Inflammatory macrophage treated with lipopolysaccharide for 1 hour (primary cell): Measurements from ENCODE around the gene TASL.
"Not testable (repeated sequence)": the region's sequence is repeated elsewhere in the genome, so short reads cannot be mapped to it uniquely, and the experiment has no call there.

Experiments
- DNase-seq, 2 donors: peaks; one replicate each; pipeline ENCODE4 v3.0.0-alpha.2; 2020 to 2022

TASL gene

DNA sequence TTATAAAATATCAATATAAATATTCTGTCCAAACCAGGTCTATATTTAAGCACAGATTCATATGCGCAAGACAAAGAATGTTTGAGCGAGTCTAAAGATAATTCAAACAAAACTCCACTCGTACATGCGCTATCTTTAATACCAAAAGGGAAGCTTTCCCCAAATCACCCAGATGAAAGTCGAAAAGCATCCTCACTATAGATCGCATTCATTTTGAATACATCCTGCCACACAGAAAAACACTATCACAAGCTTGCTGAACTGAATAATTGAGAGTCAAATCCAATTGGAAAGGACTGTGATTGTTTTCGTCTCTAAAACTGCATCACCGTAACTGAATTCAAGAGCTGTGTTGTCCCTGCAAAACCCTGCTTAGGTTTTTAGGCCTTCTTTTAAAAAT, 685 bp downstream of the TASL start:
- DNase-seq = no peak

GRCh38 chrX:30573125-30573524, 4.4 kb downstream of the TASL start:
- DNase-seq = no peak

GRCh38 chrX:30572678-30573077, 4.9 kb downstream of the TASL start:
- no peak for DNase-seq

DNA sequence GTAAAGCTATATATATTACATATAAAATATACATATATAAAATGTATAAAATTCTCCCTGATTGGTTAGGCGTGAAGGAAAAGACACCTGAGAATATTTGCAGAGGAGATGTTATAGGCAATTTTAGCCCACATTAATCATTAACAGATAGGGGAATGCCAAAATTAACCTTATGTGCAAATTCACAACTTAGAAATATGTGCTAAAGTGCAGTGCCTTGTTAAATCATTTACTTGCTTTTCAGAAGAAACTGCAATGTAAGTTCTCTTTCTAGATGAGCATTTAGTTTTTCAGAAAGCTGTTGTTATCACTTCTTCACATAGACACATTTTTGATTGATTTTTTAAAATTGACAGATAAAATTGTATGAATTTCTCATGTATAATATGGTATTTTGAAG, 5.6 kb downstream of the TASL start:
- DNase-seq = no peak

- peak in 1 of 2 donors; percentile 65 for DNase-seq
Observed at GRCh38 chrX:30570505-30570904, 7.1 kb downstream of the TASL start.

GRCh38 chrX:30568136-30568535, 9.4 kb downstream of the TASL start:
- no peak for DNase-seq

DNA sequence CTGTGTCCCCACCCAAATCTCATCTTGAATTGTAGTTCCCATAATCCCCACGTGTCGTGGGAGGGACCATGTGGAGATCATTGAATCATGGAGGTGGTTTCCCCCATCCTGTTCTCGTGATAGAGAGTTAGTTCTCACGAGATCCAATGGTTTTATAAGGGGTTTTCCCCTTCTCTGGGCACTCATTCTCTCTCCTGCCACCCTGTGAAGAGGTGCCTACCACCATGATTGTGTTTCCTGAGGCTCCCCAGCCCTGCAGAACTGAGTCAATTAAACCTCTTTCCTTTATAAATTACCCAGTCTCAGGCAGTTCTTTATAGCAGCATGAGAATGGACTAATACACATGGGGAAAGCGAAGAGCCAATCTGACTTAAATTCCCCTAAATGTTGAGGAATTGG, 14.5 kb downstream of the TASL start:
- DNase-seq = not testable (repeated sequence)

- DNase-seq = no peak
Observed at GRCh38 chrX:30561191-30561590, 16.4 kb downstream of the TASL start.

- no peak for DNase-seq
Observed at GRCh38 chrX:30538271-30538670, 39.3 kb downstream of the TASL start.

- DNase-seq = no peak
Observed at GRCh38 chrX:30533835-30534234, 43.7 kb downstream of the TASL start.

- peak; percentile 36 to 44 for DNase-seq
Observed at GRCh38 chrX:30533266-30533665, 44.3 kb downstream of the TASL start.

GRCh38 chrX:30530606-30531005, 47.0 kb downstream of the TASL start:
- peak; percentile 8 to 47 for DNase-seq

DNA sequence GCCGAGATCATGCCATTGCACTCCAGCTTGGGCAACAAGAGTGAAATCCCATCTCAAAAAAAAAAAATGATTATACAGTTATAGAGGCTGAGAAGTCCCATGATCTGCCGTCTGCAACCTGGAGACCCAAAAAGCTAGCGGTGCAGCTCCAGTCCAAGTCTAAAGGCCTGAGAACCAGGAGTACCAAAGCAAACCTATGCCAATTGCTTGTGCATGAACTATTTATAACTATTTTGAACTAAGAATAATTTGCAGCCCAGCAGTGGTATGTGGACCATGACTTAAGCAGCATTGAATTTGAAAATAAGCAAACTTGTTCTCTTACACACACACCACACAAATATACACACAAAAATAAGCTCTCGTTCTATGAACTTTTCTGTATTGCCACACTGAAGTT, 51.8 kb downstream of the TASL start:
- no peak for DNase-seq

DNA sequence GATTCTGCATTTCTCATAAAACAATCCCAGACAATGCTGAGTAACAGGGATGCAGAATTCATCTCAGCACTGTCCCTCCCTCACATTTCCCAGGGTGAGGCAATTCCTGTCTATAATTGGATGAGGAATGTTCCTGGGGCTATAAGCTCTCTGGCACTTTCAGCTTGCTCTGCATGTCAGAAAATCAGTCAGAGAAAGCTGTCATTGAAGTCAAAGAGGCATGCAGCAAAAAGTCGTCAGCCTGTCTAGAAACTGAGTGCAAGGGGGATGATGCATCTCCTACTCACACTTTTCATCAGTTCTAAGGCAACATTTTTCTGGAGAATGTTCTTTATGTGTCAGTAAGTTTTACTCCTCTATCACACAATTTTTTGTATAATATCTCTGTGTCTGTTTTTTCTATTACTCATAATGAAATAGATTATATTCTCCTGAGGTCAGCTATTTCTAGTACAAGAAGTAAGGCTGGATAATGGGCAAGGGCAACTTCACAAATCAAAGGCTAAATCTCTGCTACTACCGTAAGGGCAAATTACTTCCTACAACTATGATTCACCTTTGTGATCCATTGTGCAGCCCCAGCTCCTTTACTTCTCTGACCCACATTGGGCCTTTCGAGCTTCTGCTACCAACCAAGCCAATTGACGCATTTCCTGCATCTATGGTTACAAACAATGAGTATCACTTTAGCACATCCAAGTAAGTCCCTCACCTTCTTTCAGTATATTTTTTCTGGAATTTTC, 56.0 kb downstream of the TASL start:
- no peak for DNase-seq

- DNase-seq = peak in 1 of 2 donors; percentile 7
Observed at GRCh38 chrX:30513284-30513683, 64.3 kb downstream of the TASL start.
